Measurements from ENCODE around the gene HS6ST2.

- TF ChIP-seq CTCF (IDR thresholded peaks at IDR 0.05) (no peak), POLR2A (IDR thresholded peaks at IDR 0.05) (no peak), EP300 (IDR thresholded peaks at IDR 0.05) (no peak), POLR2AphosphoS5 (IDR thresholded peaks at IDR 0.05) (no peak)
These were observed 210.2 kb downstream of the HS6ST2 start for GRCh38 chrX:132748268-132748667.
